Measurements from ENCODE around the gene PPP1R1B.

The PPP1R1B gene

GRCh38 chr17:39653662-39654331 lies 27.0 kb downstream of the PPP1R1B start:
- peak; percentile 86 for DNase-seq (ENCODE audit: low spot score)

GRCh38 chr17:39655105-39655504 lies 28.4 kb downstream of the PPP1R1B start:
- no peak for DNase-seq (ENCODE audit: low spot score)

- no peak for DNase-seq (ENCODE audit: low spot score)
Observed at GRCh38 chr17:39658346-39658745, 31.6 kb downstream of the PPP1R1B start.

DNA sequence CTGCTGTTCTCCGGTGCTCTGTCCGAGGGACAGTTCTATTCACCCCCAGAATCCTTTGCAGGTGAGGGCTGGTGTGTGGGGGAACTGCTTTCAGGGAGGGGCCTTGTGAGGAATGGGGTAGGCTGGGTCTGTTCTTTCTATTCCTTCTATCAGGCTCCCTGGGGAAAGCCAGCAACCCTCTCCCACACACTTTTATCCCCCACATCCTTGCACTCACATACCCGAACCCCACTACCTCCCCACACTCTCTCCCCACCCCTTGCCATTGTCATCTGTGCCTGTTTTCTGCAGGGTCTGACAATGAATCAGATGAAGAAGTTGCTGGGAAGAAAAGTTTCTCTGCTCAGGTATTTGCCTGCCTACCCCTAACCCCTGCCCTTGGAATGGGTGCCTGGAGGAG lies 32.0 kb downstream of the PPP1R1B start:
- DNase-seq (ENCODE audit: low spot score) = no peak

DNA sequence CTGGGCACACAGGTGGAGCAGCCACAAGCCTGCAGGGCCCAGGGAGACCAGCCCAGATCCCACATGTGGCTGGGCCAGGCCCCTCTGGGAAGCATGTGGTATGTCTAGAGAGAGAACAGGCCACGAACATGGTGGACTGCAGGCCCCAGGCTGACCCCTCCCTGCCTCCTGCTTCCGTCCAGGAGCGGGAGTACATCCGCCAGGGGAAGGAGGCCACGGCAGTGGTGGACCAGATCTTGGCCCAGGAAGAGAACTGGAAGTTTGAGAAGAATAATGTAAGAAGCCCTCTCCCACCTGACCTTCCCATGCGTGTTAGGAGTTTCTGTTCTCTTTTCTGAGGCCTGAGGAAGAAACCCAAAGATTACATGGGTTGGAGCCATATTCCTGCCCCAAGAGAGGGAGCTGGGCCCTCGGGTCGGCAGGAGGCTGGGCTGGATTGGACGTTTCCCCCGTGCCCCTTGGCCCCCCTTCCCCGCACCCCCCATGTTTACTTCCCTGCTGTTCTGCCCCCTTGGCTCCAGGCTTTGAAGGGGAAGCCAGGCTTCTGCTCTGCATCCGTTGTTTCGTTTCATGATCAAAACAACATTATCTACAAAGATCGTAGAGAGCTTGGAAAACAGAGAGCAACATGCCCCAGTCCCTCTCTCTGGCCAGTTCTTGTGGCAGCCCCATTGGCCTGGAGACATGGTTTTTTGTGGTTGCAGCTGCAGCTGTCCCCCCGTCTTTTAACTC lies 32.7 kb downstream of the PPP1R1B start:
- no peak for DNase-seq (ENCODE audit: low spot score)

DNA sequence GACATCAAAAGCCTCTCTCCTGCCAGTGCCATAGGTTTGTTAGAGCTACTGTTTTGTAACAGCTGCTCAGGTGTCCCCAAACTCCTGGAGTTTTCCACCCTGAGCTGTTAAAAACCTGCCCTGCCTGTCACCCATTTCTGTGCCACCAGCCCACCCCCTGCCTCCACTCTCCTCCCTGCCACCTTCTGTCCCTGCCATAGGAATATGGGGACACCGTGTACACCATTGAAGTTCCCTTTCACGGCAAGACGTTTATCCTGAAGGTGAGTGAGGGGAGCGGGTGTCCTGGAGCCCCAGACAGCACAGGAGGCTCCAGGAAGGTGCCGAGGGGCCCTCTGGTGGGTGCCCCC lies 33.2 kb downstream of the PPP1R1B start:
- DNase-seq (ENCODE audit: low spot score) = no peak

DNA sequence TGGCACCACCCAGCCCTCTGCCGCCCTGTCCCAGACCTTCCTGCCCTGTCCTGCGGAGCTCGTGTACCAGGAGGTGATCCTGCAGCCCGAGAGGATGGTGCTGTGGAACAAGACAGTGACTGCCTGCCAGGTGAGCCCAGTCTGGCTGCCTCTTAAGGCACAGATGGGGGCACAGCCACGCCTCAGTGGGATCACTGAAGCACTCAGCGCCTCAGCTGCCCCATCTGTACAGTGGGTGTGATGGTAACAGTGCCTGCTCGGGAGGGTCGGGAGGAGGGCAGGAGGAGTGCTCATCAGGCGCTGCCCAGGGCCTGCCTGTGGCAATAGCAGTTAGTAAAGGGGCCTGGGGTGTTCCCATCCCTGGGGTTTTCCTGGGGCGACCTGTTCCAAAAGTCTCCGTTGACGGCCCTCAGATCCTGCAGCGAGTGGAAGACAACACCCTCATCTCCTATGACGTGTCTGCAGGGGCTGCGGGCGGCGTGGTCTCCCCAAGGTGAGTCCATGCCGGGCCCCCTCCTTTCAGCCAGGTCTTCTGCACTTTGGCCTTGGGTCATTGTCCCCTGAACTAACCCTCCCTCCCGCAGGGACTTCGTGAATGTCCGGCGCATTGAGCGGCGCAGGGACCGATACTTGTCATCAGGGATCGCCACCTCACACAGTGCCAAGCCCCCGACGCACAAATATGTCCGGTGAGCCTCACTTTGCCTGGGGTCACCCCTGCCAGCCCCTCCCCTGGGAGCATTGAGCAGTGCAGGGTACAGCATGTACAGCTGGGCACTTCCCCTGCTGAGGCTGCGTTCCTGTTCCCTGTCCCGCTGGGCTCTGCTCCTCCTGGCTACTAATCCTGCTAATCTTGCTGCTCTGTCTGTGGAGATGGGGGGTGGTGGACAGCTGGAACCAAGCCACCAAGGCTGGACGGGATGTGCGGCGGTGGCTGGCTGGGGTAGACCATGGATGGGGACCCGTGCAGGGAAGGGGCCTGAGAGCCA lies 33.9 kb downstream of the PPP1R1B start:
- DNase-seq (ENCODE audit: low spot score) = no peak

- no peak for DNase-seq (ENCODE audit: low spot score)
Observed at GRCh38 chr17:39661744-39662541, 35.2 kb downstream of the PPP1R1B start.

DNA sequence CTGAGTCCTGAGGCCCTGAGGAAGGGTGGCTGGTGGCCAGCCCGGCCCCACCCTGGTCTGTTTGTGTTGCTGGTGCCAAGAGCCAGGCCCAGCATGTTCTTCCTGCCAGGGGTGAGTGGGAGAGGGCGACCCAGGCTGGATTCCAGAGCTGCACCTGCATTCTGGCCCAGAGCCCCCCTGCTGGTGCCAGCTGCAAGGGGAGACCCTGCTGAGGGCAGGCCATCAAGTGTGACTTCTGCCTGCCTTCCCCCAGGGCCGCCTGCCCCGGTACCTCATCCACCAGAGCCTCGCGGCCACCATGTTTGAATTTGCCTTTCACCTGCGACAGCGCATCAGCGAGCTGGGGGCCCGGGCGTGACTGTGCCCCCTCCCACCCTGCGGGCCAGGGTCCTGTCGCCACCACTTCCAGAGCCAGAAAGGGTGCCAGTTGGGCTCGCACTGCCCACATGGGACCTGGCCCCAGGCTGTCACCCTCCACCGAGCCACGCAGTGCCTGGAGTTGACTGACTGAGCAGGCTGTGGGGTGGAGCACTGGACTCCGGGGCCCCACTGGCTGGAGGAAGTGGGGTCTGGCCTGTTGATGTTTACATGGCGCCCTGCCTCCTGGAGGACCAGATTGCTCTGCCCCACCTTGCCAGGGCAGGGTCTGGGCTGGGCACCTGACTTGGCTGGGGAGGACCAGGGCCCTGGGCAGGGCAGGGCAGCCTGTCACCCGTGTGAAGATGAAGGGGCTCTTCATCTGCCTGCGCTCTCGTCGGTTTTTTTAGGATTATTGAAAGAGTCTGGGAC lies 36.0 kb downstream of the PPP1R1B start:
- DNase-seq (ENCODE audit: low spot score) = no peak

DNA sequence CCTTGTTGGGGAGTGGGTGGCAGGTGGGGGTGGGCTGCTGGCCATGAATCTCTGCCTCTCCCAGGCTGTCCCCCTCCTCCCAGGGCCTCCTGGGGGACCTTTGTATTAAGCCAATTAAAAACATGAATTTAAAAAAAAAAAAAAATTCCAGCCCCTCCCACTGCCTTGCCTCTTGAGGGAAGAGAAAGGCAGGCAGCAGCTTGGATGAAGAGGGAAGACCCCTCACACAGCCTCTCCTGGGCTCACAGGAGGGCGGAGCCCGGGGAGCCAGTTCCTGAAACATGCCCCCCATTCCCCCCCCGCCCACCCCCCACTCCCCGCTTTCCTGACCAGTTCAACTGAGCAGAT lies 36.6 kb downstream of the PPP1R1B start:
- DNase-seq (ENCODE audit: low spot score) = no peak

DNA sequence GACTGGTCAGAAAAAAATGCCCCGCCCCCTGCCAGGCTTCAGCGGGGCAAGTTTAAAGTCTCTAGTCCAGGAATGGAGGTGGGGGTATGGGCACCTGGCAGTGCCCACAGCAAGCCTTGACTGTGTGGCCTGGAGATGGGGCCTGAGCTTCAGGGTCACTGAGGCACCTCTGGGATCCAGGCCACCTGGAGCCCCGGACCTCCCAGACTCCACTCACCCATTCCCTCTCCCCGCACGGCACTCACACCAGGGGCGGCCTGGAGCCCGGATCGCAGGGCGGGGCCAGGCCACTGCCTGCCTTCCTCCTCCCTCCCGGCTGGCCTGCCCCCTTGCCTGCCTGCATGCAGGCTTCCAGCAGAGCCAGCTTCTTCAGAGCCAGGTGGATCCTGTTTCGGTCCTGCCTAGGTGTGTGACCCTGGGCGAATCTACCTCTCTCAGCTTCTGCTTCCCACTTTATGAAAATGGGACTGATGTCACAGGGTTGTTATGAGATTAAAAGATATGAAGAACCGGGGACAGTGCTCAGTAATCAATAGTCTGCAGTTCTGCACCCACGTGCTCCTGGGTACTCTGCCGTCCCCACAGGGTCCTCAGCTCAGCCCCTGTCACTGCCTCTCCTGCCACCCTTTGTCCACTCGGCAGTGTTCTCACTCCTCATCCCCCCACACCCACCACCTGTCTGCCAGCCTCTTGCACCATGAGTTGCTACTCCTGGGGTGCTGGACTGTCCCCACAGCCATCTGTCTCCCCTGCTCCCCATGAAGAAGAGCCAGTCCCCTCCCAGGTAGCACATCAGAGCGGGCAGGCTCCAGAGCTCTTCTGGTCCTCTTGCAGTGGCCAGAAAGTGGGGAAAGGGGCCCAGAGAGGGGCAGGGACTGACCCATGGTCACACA lies 37.2 kb downstream of the PPP1R1B start:
- no peak for DNase-seq (ENCODE audit: low spot score)

DNA sequence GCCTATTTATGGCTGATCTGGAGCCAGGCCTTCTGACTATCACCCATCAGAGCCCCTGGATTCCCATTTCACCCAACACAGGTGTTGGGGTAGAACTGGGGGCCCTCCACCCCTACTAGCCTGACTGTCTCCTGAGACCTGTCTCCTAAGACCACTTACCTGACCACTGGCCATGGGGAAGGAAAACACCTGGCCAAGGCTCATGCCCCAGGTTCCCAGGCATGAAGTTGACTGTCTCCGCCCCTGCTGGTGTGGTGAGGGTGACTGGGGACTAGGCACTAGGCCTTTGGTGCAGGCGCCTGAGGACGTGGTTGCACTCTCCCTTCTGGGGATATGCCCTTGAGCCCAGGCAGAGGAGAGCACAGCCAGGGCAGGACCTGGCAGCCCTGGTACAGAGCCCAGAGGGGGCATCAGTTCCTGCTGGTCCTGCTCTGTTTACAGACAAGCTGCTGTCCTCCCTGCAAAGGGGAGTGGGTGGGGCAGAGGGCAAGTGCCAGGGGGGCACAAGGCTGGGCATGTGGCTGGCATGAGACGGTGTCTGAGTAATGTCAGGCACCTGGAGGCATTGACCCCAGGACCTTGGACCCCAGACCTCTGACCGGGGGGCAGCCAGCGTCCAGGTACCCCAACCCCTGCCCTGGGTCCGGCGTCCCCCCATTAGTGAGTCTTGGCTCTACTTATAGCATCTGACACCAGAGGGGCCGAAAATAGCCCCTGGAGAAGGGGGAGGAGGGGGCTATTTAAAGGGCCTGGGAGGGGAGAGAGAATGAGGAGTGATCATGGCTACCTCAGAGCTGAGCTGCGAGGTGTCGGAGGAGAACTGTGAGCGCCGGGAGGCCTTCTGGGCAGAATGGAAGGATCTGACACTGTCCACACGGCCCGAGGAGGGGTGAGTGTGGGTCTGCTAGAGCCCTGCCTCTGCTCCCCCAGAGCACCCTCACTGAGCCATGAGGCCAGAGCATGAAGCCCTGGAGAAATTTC lies 38.1 kb downstream of the PPP1R1B start, which contains the start of gene TCAP:
Gene TCAP (plus strand): TSS at position 769 of the 981 bp plus-strand sequence. CDS start 11 bp downstream, at position 780.
- no peak for DNase-seq (ENCODE audit: low spot score)

- DNase-seq (ENCODE audit: low spot score) = no peak
Observed at GRCh38 chr17:39665642-39666224, 39.0 kb downstream of the PPP1R1B start.

- no peak for DNase-seq (ENCODE audit: low spot score)
Observed at GRCh38 chr17:39666231-39666600, 39.5 kb downstream of the PPP1R1B start.

DNA sequence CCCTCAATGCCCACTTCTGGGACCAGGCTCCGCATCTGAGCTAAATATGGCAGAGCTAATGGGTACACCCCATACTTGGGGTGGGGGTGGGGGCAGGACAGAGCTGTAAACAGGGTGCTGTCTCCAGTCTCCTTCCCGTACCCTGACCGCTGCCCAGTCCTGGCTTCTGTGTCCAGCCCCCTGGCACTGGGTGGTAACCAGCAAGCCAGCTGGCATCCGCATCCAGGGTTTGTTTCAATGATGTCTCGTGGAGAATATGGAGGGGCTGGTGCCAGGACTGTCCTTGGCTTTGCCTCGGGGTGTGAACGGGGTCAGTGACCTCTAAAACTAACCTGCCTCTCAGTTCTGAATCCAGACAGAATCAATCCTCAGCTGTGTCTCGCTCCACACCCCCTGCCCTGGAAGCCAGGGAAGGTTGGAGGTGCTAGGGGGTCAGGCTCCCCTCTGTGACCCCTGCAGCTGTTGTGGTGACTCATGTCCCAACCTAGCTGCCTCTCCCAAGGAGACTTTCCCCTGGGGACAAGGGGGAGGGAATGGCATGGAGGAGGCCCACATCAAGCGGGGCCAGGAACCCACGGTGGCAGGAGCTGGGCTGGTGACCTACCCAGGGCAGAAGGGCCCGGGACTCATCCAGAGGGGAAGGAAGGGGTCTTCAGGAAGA lies 40.0 kb downstream of the PPP1R1B start:
- no peak for DNase-seq (ENCODE audit: low spot score)

GRCh38 chr17:39667262-39667944 lies 40.7 kb downstream of the PPP1R1B start:
- peak; percentile 49 for DNase-seq (ENCODE audit: low spot score)

Measured in HuH-7.5 (cell line).